Keratinocyte (primary cell): Measurements from ENCODE around the gene SLIT3. TPM values are rescaled to one million over a fixed set of nuclear protein-coding genes. Genes with fewer than 3 reads are reported as not detected.

Experiments
- DNase-seq: peaks from one replicate; pipeline ENCODE4 v3.0.0-alpha.2; 2011; ENCODE audit warnings: low read depth, missing footprints, low spot score
- FAIRE-seq: peaks from 2 replicates; lab custom pipeline; 2011; peaks lifted over from hg19 to GRCh38; lab: Jason Lieb, UNC
- H2AFZ ChIP-seq: 2 replicates; pipeline ENCODE4 v1.6.0; 2012; ENCODE audit warnings: low read length, control low read depth, inconsistent platforms; ENCODE audit not compliant: control insufficient read depth
- H3K27ac ChIP-seq: 2 replicates; pipeline ENCODE4 v1.5.1; 2011; ENCODE audit warnings: low read length; ENCODE audit not compliant: control insufficient read depth, insufficient read depth
- H3K27me3 ChIP-seq: 3 replicates; pipeline ENCODE4 v1.6.0; 2011; ENCODE audit warnings: low read length; ENCODE audit not compliant: control insufficient read depth, insufficient read depth; ENCODE audit errors: extremely low read depth
- H3K36me3 ChIP-seq, 2 experiments: 2 replicates in 1 of 2; 3 replicates in 1 of 2; pipeline ENCODE4 v1.5.1; 2011; ENCODE audit warnings: low read length in 2 of 2, mild to moderate bottlenecking in 1 of 2; ENCODE audit not compliant: control insufficient read depth in 2 of 2, insufficient read depth in 2 of 2; ENCODE audit errors: extremely low read depth in 1 of 2
- H3K4me1 ChIP-seq: 3 replicates; pipeline ENCODE4 v1.5.1; 2011; ENCODE audit warnings: low read length; ENCODE audit not compliant: control insufficient read depth, insufficient read depth; ENCODE audit errors: extremely low read depth
- H3K4me2 ChIP-seq: 3 replicates; pipeline ENCODE4 v1.6.0; 2011; ENCODE audit warnings: low read depth, low read length; ENCODE audit not compliant: control insufficient read depth, insufficient read depth; ENCODE audit errors: extremely low read depth
- H3K4me3 ChIP-seq, 3 experiments: fragments of 200-600 bp in 1 of 3; sonication (generic) in 1 of 3; 2 replicates in 2 of 3; 3 replicates in 1 of 3; pipeline ENCODE4 v1.5.1; 2011 to 2016; ENCODE audit warnings: low read length in 3 of 3, mild to moderate bottlenecking in 3 of 3, control low read depth in 2 of 3, inconsistent platforms in 1 of 3, low read depth in 1 of 3, mixed read lengths in 1 of 3, mixed run types in 1 of 3, moderate library complexity in 1 of 3; ENCODE audit not compliant: control insufficient read depth in 2 of 3, insufficient read depth in 2 of 3; ENCODE audit errors: extremely low read depth in 1 of 3
- H3K79me2 ChIP-seq: 2 replicates; pipeline ENCODE4 v1.6.0; 2012; ENCODE audit warnings: low read length; ENCODE audit not compliant: control insufficient read depth, insufficient read depth
- H3K9ac ChIP-seq: 3 replicates; pipeline ENCODE4 v1.6.0; 2011; ENCODE audit warnings: low read length; ENCODE audit not compliant: control insufficient read depth, insufficient read depth; ENCODE audit errors: extremely low read depth
- H3K9me1 ChIP-seq: 3 replicates; pipeline ENCODE4 v1.6.0; 2011; ENCODE audit warnings: low read length; ENCODE audit not compliant: control insufficient read depth, insufficient read depth; ENCODE audit errors: extremely low read depth
- H3K9me3 ChIP-seq: 2 replicates; pipeline ENCODE4 v1.5.1; 2012; ENCODE audit warnings: low read depth, low read length; ENCODE audit not compliant: control insufficient read depth
- H4K20me1 ChIP-seq: 3 replicates; pipeline ENCODE4 v1.6.0; 2011; ENCODE audit warnings: low read length; ENCODE audit not compliant: control insufficient read depth, insufficient read depth; ENCODE audit errors: extremely low read depth
- CTCF ChIP-seq, 3 experiments: IDR thresholded peaks in 1 of 3; conservative IDR thresholded peaks in 1 of 3; optimal IDR thresholded peaks in 1 of 3; 2 replicates in 2 of 3; 3 replicates in 1 of 3; pipeline versions ENCODE3 to v1.5.1; 2011; ENCODE audit warnings: low read length in 3 of 3, mild to moderate bottlenecking in 3 of 3, moderate library complexity in 2 of 3, control low read depth in 1 of 3, inconsistent platforms in 1 of 3; ENCODE audit not compliant: insufficient read depth in 2 of 3; ENCODE audit errors: extremely low read depth in 1 of 3
- EZH2 ChIP-seq: IDR thresholded peaks from one replicate; pipeline ENCODE4 v1.6.1; 2012; ENCODE audit warnings: inconsistent platforms, mild to moderate bottlenecking, low read length, moderate library complexity
- dilution Hi-C: fragments of 300-500 bp; cut with MboI; formaldehyde crosslinking; loops from one replicate; pipeline ENCODE4 v1.7.0; 2020; ENCODE audit warnings: low sequenced_read_pairs; ENCODE audit not compliant: extremely low pct_ligation_motif_present
- polyA plus RNA-seq, 5 experiments: library from polyadenylated mRNA; depleted of rRNA in 3 of 5; stranded (reverse) in 3 of 5; stranded (forward) in 1 of 5; unstranded in 1 of 5; fragments of >200 nt; gene quantifications; 1 replicate in 1 of 5; 2 replicates in 3 of 5; 3 replicates in 1 of 5; pipeline versions ENCODE4 v1.2.1 to v1.2.3, GENCODE V29; 2011 to 2012; ENCODE audit warnings: missing spikeins in 2 of 5, low read depth in 1 of 5, low replicate concordance in 1 of 5

SLIT3 gene
- polyA plus RNA-seq, 1 donor (not counting 4 experiments of a cell fraction or from before 2014, with no cell fraction given), result 2.4 TPM

GRCh38 chr5:168976311-168976970 lies 324.5 kb downstream of the SLIT3 start:
- dilution Hi-C loops, result no loop called here
- FAIRE-seq (no peak), DNase-seq (no peak)
- peaks cover 6% of the 10 kb centered on the region for H3K4me1 ChIP-seq
- no peak overlapping the region for H3K27ac ChIP-seq
- H3K9me3 ChIP-seq, result no peaks in the 10 kb centered on the region
- no peak for TF ChIP-seq EZH2
- TF ChIP-seq CTCF (optimal IDR thresholded peaks at IDR 0.05 in 1 of 3, IDR thresholded peaks at IDR 0.05 in 1 of 3, conservative IDR thresholded peaks at IDR 0.05 in 1 of 3; ENCODE audit: extremely low read depth in 1 of 3, insufficient read depth in 2 of 3, low read length in 3 of 3), result no peak
- no peak overlapping the region for H2AFZ ChIP-seq
- no peak overlapping the region for H3K4me3 ChIP-seq
- H3K4me2 ChIP-seq, result no peak overlapping the region
- H3K27me3 ChIP-seq, result no peaks in the 10 kb centered on the region
- H3K79me2 ChIP-seq, result no peaks in the 10 kb centered on the region
- H3K36me3 ChIP-seq, result no peaks in the 10 kb centered on the region
- peaks cover 2% of the 10 kb centered on the region for H3K9me1 ChIP-seq
- no peaks in the 10 kb centered on the region for H4K20me1 ChIP-seq
- no peak overlapping the region for H3K9ac ChIP-seq

GRCh38 chr5:168975331-168975730 lies 325.6 kb downstream of the SLIT3 start:
- no peak overlapping the region for H3K4me2 ChIP-seq
- no peak overlapping the region for H3K4me3 ChIP-seq
- peaks cover 2% of the 10 kb centered on the region for H3K9me1 ChIP-seq
- no peaks in the 10 kb centered on the region for H4K20me1 ChIP-seq
- FAIRE-seq (no peak), DNase-seq (no peak)
- H3K4me1 ChIP-seq, result peaks cover 6% of the 10 kb centered on the region
- no peaks in the 10 kb centered on the region for H3K79me2 ChIP-seq
- H2AFZ ChIP-seq, result no peak overlapping the region
- no peaks in the 10 kb centered on the region for H3K36me3 ChIP-seq
- H3K9ac ChIP-seq, result no peak overlapping the region
- H3K9me3 ChIP-seq, result no peaks in the 10 kb centered on the region
- dilution Hi-C loops, result no loop called here
- TF ChIP-seq CTCF (optimal IDR thresholded peaks at IDR 0.05 in 1 of 3, IDR thresholded peaks at IDR 0.05 in 1 of 3, conservative IDR thresholded peaks at IDR 0.05 in 1 of 3; ENCODE audit: extremely low read depth in 1 of 3, insufficient read depth in 2 of 3, low read length in 3 of 3) (no peak), EZH2 (no peak)
- no peaks in the 10 kb centered on the region for H3K27me3 ChIP-seq
- no peak overlapping the region for H3K27ac ChIP-seq
